DMS153 (cell line): ENCODE measurements around the gene DYRK2.
"Not testable (repeated sequence)": the region's sequence is repeated elsewhere in the genome, so short reads cannot be mapped to it uniquely, and the experiment has no call there.

Experiments
- DNase-seq: peaks from one replicate; lab custom pipeline; 2025; lab: John Stamatoyannopoulos, UW

DYRK2 gene

GRCh38 chr12:67671419-67671818, 22.9 kb downstream of the DYRK2 start:
- DNase-seq: no peak

- DNase-seq: no peak
Observed at GRCh38 chr12:67671892-67672291, 23.3 kb downstream of the DYRK2 start.

- not testable (repeated sequence) for DNase-seq
Observed at GRCh38 chr12:67672507-67672906, 24.0 kb downstream of the DYRK2 start.

GRCh38 chr12:67673509-67673908, 25.0 kb downstream of the DYRK2 start:
- DNase-seq: not testable (repeated sequence)

- no peak for DNase-seq
Observed at GRCh38 chr12:67674417-67674816, 25.9 kb downstream of the DYRK2 start.

- no peak for DNase-seq
Observed at GRCh38 chr12:67676624-67677023, 28.1 kb downstream of the DYRK2 start.

GRCh38 chr12:67677166-67677565, 28.6 kb downstream of the DYRK2 start:
- DNase-seq: no peak

GRCh38 chr12:67681105-67681778, 32.7 kb downstream of the DYRK2 start:
- DNase-seq: no peak

GRCh38 chr12:67681941-67682620, 33.5 kb downstream of the DYRK2 start:
- DNase-seq: no peak

- no peak for DNase-seq
Observed at GRCh38 chr12:67689385-67689784, 40.8 kb downstream of the DYRK2 start.

- DNase-seq: no peak
Observed at GRCh38 chr12:67690656-67691055, 42.1 kb downstream of the DYRK2 start.

GRCh38 chr12:67691220-67691619, 42.7 kb downstream of the DYRK2 start:
- DNase-seq: no peak

GRCh38 chr12:67692135-67692534, 43.6 kb downstream of the DYRK2 start:
- DNase-seq: no peak

GRCh38 chr12:67692966-67693365, 44.4 kb downstream of the DYRK2 start:
- DNase-seq: no peak

GRCh38 chr12:67693894-67694293, 45.3 kb downstream of the DYRK2 start:
- DNase-seq: no peak

- DNase-seq: no peak
Observed at GRCh38 chr12:67694306-67694900, 45.9 kb downstream of the DYRK2 start.

- DNase-seq: no peak
Observed at GRCh38 chr12:67695974-67696373, 47.4 kb downstream of the DYRK2 start.

- no peak for DNase-seq
Observed at GRCh38 chr12:67697443-67697842, 48.9 kb downstream of the DYRK2 start.

- DNase-seq: no peak
Observed at GRCh38 chr12:67697967-67698366, 49.4 kb downstream of the DYRK2 start.

- no peak for DNase-seq
Observed at GRCh38 chr12:67698672-67699581, 50.4 kb downstream of the DYRK2 start.

GRCh38 chr12:67701121-67701520, 52.6 kb downstream of the DYRK2 start:
- DNase-seq: no peak

GRCh38 chr12:67702136-67702535, 53.6 kb downstream of the DYRK2 start:
- DNase-seq: no peak
